GM15510 (cell line): ENCODE data around the gene KDM6A.

ENCODE experiments used
- POLR2A ChIP-seq: IDR thresholded peaks from 3 replicates; pipeline ENCODE4 v1.6.1; 2011; ENCODE audit warnings: borderline replicate concordance; ENCODE audit not compliant: insufficient read length; ENCODE audit errors: extremely low read depth

KDM6A gene

GRCh38 chrX:45154462-45154861 is 281.5 kb downstream of the KDM6A start:
- no peak for TF ChIP-seq POLR2A

GRCh38 chrX:45157647-45158046 is 284.7 kb downstream of the KDM6A start:
- TF ChIP-seq POLR2A = no peak
